GM06990 (cell line): ENCODE results near the gene CD1C.
"Not testable (repeated sequence)": the region's sequence is repeated elsewhere in the genome, so short reads cannot be mapped to it uniquely, and the experiment has no call there.

Experiments
- DNase-seq: peaks from one replicate; pipeline ENCODE4 v3.0.0-alpha.2; 2011; ENCODE audit not compliant: insufficient read length; ENCODE audit errors: extremely low read depth
- H3K27me3 ChIP-seq: replicated peaks from 2 replicates; pipeline ENCODE4 v1.6.0; 2011; ENCODE audit warnings: low read length; ENCODE audit not compliant: control insufficient read depth, insufficient read depth
- H3K36me3 ChIP-seq: 2 replicates; pipeline ENCODE4 v1.5.1; 2011; ENCODE audit warnings: low read length; ENCODE audit not compliant: control insufficient read depth, insufficient read depth
- H3K4me3 ChIP-seq: replicated peaks from 2 replicates; pipeline ENCODE4 v1.5.1; 2011; ENCODE audit warnings: low read depth, mild to moderate bottlenecking, control low read depth, low read length
- TF ChIP-seq, protein P1 (sequence below): IDR thresholded peaks from 2 replicates; pipeline ENCODE4 v1.5.1; 2011; ENCODE audit warnings: low read length, control low read depth, mild to moderate bottlenecking, inconsistent platforms; ENCODE audit not compliant: insufficient read depth, poor library complexity, severe bottlenecking

The CD1C gene

DNA sequence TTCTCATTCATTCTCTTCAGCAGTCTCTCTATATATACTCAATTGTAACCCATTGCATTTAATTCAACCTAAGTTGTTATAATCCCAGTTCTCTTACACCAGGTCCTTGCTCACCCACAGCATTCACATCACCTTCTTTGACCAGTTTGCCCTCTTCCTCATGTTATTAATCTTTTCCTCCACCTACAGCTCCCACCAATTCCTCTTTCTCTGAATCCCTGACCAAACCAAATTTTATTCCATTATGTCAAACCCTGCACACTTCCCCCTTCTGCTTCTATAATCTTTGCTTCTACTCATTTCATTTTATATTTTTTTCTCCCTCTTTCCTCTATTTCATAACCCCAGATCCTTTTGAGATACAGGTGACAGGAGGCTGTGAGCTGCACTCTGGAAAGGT is 34.1 kb upstream of the CD1C start:
- TF ChIP-seq, protein P1, sequence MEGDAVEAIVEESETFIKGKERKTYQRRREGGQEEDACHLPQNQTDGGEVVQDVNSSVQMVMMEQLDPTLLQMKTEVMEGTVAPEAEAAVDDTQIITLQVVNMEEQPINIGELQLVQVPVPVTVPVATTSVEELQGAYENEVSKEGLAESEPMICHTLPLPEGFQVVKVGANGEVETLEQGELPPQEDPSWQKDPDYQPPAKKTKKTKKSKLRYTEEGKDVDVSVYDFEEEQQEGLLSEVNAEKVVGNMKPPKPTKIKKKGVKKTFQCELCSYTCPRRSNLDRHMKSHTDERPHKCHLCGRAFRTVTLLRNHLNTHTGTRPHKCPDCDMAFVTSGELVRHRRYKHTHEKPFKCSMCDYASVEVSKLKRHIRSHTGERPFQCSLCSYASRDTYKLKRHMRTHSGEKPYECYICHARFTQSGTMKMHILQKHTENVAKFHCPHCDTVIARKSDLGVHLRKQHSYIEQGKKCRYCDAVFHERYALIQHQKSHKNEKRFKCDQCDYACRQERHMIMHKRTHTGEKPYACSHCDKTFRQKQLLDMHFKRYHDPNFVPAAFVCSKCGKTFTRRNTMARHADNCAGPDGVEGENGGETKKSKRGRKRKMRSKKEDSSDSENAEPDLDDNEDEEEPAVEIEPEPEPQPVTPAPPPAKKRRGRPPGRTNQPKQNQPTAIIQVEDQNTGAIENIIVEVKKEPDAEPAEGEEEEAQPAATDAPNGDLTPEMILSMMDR, result no peak
- DNase-seq, result no peak
- no peak overlapping the region for H3K4me3 ChIP-seq
- H3K27me3 ChIP-seq, result 0 out of 2 replicates have a peak, but pooled peaks cover 2% of the 10 kb centered on the region
- no peaks in the 10 kb centered on the region for H3K36me3 ChIP-seq

DNA sequence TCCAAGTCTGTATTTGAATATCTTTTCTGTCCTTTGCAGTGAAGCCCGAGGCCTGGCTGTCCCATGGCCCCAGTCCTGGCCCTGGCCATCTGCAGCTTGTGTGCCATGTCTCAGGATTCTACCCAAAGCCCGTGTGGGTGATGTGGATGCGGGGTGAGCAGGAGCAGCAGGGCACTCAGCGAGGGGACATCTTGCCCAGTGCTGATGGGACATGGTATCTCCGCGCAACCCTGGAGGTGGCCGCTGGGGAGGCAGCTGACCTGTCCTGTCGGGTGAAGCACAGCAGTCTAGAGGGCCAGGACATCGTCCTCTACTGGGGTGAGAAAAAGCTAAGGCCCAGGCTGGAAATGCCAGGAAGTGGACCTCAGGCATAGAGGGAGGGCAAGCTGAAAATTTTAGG is 33.0 kb upstream of the CD1C start:
- not testable (repeated sequence) for H3K4me3 ChIP-seq, H3K36me3 ChIP-seq, DNase-seq, H3K27me3 ChIP-seq

DNA sequence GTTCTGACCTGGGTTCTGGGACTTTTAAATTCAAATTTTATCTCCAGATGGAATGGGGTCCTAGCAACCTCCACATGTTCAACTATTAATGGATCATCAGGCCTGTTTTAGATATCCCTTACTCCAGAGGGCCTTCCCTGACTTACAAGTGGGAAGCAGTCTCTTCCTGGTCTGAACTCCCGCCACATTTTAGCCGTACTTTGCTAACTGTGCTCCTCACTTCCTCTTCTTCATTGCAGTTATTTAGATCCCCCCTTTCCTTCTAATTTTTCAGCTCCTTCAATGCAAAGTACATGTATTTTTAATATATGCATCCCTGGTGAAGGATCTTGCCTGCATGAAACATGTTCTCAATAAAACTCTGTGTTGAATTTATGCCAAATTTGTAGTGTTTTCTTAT is 31.8 kb upstream of the CD1C start:
- TF ChIP-seq, protein P1, result no peak
- no peaks in the 10 kb centered on the region for H3K36me3 ChIP-seq
- DNase-seq, result no peak
- no peak overlapping the region for H3K4me3 ChIP-seq
- H3K27me3 ChIP-seq, result 0 out of 2 replicates have a peak, but pooled peaks cover 2% of the 10 kb centered on the region

DNA sequence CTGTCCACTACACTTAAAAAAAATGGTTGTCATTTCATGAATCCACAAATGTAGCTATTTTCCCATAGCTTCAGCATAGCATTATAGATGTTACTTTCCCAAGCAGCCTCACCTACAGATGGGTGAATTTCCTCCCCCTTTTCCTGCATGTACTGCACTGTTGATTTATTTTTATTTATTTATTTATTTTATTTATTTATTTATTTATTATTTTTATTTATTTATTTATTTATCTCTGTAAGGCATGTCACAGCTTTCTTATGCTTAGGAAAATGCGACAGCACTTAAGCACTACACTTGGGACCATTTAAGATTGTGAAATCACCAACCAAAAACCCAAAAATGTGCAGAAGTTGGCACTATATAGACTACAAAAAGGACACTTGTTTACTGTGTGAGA is 30.6 kb upstream of the CD1C start:
- Histone ChIP-seq H3K4me3 (no peak overlapping the region), H3K27me3 (0 out of 2 replicates have a peak, but pooled peaks cover 2% of the 10 kb centered on the region), H3K36me3 (no peaks in the 10 kb centered on the region)
- TF ChIP-seq, protein P1, result no peak
- DNase-seq, result no peak

DNA sequence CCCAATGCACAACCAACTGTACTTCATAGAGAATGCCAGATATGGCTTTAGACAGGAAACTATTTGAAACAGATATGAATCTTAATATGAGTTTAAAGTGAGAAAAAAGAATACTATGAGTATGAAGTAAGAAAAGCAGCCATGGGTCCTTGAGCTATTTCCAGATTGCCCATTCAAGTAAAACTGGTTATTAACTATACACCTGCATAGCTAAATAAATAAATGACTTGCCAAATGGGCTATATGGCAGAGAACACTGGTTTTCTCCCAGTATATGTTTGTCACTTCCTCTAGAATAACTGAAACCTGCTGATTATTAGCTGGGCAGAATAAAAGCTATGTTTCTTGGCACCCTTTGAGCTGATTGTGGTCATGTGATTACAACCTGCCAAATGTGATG is 17.0 kb upstream of the CD1C start:
- TF ChIP-seq, protein P1, result no peak
- no peak for DNase-seq

DNA sequence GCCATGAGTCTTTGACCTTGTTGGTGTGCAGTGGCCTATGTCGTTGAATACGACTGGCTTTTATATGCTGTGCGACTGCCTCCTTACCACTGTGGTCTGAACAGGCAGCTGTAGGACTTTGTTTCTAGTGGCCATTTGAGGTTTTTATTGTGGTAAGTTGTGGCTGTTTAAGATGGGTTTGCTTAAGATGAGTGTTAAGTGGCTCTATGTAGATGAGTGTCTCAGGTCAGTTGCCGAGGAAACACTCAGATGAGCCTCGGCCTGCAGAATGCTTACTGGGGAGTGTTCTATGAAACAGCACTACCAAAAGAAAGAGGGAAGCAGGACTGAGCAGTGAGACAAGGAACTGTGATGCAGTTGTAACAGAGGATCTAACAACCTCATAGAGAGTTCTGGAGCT is 14.9 kb upstream of the CD1C start:
- DNase-seq, result no peak
- no peaks in the 10 kb centered on the region for H3K36me3 ChIP-seq
- H3K4me3 ChIP-seq, result no peak overlapping the region
- H3K27me3 ChIP-seq, result no peaks in the 10 kb centered on the region
- TF ChIP-seq, protein P1, result no peak

More for the DNA sequence above, 17.0 kb upstream of the CD1C start:
- H3K36me3 ChIP-seq, result no peaks in the 10 kb centered on the region
- H3K27me3 ChIP-seq, result no peaks in the 10 kb centered on the region
- no peak overlapping the region for H3K4me3 ChIP-seq

DNA sequence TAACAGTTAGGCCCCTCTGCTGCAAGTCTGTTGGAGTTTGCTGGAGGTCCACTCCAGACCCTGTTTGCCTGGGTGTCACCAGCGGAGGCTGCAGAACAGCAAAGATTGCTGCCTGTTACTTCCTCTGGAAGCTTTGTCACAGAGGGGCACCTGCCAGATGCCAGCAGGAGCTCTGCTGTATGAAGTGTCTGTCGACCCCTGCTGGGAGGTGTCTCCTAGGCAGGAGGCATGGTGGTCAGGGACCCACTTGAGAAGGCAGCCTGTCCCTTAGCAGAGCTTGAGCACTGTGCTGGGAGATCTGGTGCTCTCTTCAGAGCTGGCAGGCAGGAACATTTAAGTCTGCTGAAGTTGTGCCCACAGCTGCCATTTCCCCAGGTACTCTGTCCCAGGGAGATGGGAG is 7.3 kb upstream of the CD1C start:
- not testable (repeated sequence) for H3K36me3 ChIP-seq, H3K27me3 ChIP-seq, H3K4me3 ChIP-seq, DNase-seq
